ENCODE data around the gene PCCA.
"Not testable (repeated sequence)": the region's sequence is repeated elsewhere in the genome, so short reads cannot be mapped to it uniquely, and the experiment has no call there.

Gene PCCA

GRCh38 chr13:100364591-100364990 lies 275.7 kb downstream of the PCCA start:
- no peak for DNase-seq

DNA sequence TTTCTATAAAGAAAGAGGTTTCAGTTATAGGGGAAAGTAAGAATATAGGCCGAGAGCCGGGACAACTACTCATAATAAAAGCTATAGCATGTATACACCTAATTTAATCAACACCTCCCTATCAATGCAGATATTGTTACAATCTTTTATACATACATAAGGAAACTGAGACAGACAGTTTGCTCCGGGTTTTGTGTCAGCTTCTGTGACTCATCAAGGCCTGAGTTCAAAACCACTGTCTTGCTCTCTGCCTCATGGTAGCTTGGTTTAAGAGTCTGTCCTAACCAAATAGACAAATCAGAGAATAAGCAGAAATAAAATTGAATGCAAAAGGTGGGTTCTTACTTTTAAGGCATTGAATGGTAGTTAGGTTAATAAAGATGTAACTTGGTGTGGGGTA lies 276.8 kb downstream of the PCCA start:
- no peak for DNase-seq

DNA sequence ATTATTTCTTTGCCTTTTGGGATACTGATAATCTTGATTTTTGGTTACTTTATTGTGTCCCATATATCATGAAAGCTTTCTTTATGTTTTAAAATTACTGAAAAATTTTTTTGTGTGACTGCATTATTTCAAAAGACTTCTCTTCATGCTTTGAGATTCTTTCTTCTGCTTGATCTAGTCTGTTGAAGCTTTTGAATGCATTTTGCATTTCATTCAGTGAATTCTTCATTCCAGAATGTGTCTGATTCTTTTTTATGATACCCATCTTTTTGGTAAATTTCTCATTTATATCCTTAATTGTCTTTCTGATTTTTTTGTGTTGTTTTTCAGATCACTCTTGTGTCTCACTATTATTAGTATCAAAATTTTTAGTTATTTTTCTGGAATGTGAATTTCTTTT lies 289.6 kb downstream of the PCCA start:
- no peak for DNase-seq

DNA sequence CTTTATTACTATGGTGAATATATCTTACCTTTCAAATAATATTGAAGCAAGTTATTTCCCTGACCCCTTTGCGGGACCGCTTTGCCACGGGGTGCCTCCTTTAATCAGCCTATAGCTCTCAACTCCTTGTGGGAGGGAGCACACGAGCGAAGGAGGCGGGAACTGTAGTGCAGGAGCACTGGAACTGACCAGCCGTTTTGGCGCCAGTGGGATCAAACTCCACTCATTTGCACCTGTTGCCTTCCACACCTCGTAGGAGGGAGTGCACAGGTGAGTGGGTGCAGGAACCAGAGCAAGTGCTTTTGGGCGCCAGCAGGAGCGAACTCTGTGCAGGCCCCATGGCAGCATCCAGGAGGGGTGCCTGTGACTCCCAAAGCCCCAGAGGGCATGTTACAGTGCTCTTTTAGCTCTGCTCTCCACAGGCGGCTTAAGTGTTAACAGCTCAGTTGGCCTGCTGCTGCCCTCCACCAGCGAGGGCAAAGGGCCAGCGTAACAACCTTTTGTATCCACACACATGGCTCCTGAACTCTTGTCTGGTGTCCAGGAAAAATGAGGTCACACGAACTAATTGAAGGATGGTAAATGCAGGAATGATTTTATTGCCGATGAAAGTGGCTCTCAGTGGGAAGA lies 292.8 kb downstream of the PCCA start:
- DNase-seq: no peak

GRCh38 chr13:100382785-100383184 lies 293.9 kb downstream of the PCCA start:
- DNase-seq: no peak

DNA sequence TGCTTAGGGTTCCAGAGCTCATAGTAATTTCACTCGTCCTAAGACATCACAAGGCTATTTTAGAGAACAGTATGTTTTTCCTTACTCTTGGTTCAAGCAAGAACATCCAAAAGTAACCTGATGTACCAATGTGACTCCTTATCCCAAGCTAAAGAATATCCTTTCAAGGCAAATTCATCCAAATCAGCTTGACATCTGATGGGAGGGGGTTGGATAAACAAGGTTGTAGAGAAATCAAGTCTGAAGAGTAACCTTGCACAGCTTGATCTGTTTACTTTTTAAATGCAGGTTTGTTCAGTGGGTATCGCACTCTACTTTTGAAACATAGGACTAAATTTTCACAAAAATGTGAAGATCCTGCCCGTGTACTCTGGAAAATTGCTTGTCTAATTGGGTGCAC lies 298.5 kb downstream of the PCCA start:
- no peak for DNase-seq

- DNase-seq: not testable (repeated sequence)
Measured at GRCh38 chr13:100388150-100388549, 299.3 kb downstream of the PCCA start.

- DNase-seq: no peak
Measured at GRCh38 chr13:100388923-100389322, 300.0 kb downstream of the PCCA start.

DNA sequence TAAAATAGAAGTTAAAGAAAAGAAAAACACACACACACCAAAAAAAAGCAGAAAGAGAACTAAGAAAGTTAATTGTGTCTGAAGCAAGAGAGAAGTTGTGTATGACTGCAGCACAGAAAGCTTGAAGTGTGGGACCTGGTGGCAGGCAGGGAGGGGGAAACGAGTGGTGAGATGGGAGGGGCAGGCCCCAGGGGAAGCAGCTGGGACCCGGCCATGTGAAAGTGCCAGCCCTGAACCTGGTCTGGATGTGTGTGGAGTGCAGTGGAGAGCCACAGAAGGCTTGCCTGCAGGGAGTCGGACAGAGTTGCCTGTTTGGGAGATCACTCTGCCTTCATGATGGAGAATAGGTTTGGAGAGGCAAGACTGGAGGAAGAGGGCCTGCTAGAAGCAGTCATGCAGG lies 300.7 kb downstream of the PCCA start:
- DNase-seq: no peak

DNA sequence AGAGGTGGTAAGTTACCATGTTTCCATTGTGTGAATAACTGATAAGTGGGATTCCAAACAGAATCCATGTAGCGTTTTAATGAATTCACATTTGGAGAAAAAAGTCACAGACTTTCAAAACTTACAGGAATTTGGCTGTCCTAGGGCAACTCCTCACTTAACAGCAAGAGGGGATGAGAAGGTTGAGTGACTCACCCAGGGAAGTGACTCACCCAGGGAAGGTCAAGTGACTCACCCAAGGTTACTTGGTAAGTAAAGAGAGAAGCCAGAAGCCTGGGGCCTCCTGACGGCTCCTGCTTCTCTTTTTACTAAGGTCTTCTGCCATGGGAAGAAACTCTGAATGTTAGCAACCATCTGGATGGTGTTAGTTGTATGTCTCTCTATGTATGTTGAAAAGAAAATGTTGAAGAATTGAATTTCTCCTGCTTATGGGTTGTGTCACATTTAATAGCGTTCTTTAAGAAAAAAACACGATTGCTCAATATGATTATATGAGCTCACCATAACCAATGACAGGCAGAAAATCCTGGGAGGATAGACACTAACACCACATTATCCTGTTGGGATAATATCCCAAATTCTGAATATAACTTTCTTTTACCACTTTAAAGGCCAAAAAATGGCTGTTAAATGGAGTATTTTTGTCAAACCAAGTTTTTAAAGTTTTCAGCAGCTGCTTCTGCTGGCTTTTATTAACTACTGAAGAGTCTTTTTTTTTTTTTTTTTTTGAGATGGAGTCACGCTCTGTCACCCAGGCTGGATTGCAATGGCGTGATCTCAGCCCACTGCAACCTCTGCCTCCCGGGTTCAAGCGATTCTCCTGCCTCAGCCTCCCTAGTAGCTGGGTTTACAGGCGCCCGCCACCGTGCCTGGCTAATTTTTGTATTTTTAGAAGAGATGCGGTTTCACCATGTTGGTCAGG lies 304.1 kb downstream of the PCCA start:
- peak; percentile 61 for DNase-seq

DNA sequence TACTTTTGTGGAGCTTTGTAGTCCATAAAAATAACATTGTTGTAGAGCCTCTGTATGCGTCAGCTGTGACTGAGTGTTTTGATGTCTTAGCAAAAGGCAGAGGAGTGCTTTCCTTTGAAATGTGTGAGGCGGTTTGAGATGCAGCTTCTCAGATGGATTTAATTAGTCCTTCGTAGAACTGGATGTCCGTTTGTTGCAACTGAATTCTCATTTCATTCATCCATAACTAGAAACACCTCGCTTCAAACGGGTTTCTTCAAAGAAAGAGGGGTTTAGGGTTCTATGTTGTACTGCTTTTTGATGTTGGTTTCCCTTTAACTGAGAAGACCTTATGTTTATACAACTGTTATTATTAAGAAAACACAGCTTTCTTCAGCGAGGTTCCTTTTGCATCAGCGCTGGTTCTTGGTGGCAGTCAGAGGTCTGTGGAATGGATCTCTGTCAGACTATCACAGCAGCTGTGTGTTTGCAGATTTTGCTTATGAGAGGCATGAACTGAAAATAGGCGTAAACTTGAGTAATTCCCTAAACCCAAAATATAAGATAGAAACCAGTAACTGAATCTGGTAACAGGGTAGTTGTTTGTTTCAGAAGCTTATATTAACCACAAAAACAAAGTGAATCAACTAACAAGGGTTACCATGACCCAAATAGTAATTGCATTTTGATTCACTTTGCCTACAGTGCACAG lies 305.3 kb downstream of the PCCA start:
- DNase-seq: no peak

- no peak for DNase-seq
Measured at GRCh38 chr13:100395698-100396373, 306.9 kb downstream of the PCCA start.

GRCh38 chr13:100396776-100397175 lies 307.9 kb downstream of the PCCA start:
- DNase-seq: no peak

- DNase-seq: no peak
Measured at GRCh38 chr13:100397627-100398026, 308.7 kb downstream of the PCCA start.

DNA sequence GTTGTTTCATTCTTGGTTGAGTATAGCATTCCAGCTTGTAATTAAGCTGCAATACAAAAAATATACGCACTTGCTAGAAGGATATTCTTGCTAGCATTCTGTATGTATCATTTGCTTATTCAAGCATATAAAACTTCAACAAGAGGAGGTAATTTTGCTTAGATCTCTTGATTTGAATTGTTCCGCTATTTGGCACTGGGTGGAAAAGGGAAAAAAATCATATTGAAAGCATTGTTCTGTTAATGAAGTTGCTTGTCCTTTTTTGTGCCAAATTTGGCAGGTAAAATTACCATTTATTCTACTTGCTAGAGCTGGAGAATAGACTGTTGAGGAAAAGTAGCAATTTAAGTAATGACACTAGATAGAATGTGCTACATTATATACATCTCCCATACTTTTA lies 309.5 kb downstream of the PCCA start:
- DNase-seq: no peak

- DNase-seq: no peak
Measured at GRCh38 chr13:100399455-100399854, 310.6 kb downstream of the PCCA start.

DNA sequence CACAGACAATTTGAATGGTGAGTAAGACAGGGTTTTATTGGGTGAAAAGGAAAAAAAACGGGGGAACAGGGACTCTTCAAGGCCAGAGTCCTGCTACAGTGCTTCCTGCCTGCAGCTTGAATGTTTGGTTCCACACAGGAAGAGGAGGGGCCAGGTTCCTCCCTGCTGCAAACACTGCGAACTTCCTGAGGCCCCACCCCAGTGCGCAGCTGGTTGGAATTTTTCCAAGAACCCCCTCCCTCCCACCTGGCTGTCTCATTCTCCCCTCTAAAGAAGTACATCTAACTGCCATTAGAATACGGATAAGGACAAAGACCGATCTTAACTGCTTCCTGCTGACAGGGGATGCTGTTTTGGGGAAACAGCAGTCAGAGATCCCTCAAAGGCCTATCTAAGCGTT lies 314.8 kb downstream of the PCCA start:
- DNase-seq: no peak

DNA sequence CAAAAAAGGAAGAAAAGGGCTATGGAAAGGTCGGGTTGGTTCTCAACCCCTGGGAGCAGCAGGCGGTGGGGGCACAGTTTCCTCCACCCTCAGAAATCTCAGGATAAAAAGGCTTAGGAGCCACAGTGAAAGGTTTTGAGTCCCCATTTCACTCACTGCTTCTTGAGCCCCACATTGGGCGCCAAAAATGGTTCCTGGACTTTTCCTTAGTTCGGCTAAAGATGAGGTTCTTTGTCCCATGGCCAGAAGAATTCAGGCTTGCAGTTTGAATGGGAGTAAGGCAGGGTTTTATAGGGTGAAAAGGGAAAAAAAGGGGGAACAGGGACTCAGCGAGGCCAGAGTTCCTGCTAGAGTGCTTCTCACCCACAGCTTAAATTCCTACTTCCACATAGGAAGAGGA lies 320.2 kb downstream of the PCCA start:
- DNase-seq: no peak

DNA sequence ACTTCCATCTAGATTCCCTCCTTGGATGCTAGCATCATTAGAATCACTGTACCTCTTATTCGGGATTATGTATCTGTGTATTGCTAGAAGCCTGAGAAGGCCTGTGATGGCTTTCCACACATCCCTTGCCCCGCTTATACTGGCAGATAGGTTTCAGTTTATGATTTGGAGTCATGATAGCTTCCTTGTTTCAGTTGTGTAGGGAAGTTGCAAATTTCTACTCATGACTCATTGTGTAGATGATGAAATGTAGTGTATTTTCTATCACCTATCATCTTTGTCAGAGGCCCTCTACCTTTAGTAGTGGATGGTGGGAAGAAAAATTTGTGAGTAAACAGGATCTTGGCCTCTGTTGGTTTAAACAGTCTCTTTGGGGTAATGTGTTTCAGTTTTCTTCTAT lies 334.5 kb downstream of the PCCA start:
- no peak for DNase-seq

GRCh38 chr13:100428986-100429385 lies 340.1 kb downstream of the PCCA start:
- DNase-seq: no peak

GRCh38 chr13:100432611-100433010 lies 343.7 kb downstream of the PCCA start:
- DNase-seq: no peak

- DNase-seq: no peak
Measured at GRCh38 chr13:100433475-100433874, 344.6 kb downstream of the PCCA start.
